Muscle layer of colon (tissue), 2 donors: Measurements from ENCODE around the gene ABCB9.

Experiments used
- H3K27ac ChIP-seq: one replicate; pipeline ENCODE4 v1.7.0; 2013; ENCODE audit warnings: low read depth, mild to moderate bottlenecking, low read length, moderate library complexity
- H3K27me3 ChIP-seq, 2 donors: one replicate each; pipeline ENCODE4 v1.7.0; 2013; ENCODE audit warnings: low read length in 2 of 2, mild to moderate bottlenecking in 2 of 2; ENCODE audit not compliant: insufficient read depth in 2 of 2, control insufficient read depth in 1 of 2
- H3K36me3 ChIP-seq: one replicate; pipeline ENCODE4 v1.7.0; 2013; ENCODE audit warnings: mild to moderate bottlenecking, low read length; ENCODE audit not compliant: insufficient read depth
- H3K4me1 ChIP-seq: one replicate; pipeline ENCODE4 v1.7.0; 2013; ENCODE audit warnings: mild to moderate bottlenecking, low read length; ENCODE audit not compliant: insufficient read depth
- H3K4me3 ChIP-seq, 2 donors: one replicate each; pipeline ENCODE4 v1.7.0; 2013; ENCODE audit warnings: low read length in 2 of 2, low read depth in 1 of 2, mild to moderate bottlenecking in 1 of 2, moderate library complexity in 1 of 2
- H3K9ac ChIP-seq: one replicate; pipeline ENCODE4 v1.7.0; 2013; ENCODE audit warnings: low read length
- H3K9me3 ChIP-seq: one replicate; pipeline ENCODE4 v1.7.0; 2013; ENCODE audit warnings: mild to moderate bottlenecking, low read length
- donor health status: abdominal sarcoma.
- donor health status: Adenocarcinoma of cecum.

ABCB9 gene

DNA sequence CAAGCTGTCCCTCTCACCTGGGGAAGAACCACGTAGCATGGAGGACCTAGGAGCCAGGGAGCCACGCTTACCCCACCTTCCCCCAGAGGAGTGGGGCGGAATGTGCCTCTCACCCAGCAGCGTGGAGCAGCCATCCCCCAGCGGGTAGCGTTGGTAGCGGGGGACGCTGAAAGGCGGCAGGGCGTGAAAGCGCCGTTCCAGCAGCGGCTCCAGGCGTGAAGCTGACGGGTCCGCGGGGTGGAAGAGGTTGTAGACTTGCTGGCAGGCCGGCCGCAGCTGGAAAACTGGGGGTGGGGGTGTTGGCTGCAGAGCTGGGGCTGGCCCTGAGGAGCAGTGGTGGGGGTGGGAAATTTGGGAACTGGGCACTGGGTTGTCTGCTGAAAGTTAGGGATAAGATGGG lies 26.1 kb upstream of the ABCB9 start:
- Histone ChIP-seq H3K4me3 (no peak overlapping the region), H3K4me1 (peaks cover 4% of the 10 kb centered on the region), H3K27me3 (no peaks in the 10 kb centered on the region), H3K9ac (no peak overlapping the region), H3K27ac (no peak overlapping the region), H3K36me3 (peaks cover 16% of the 10 kb centered on the region), H3K9me3 (no peaks in the 10 kb centered on the region)

GRCh38 chr12:122991623-122992275 lies 25.5 kb upstream of the ABCB9 start:
- Histone ChIP-seq H3K9ac (no peak overlapping the region), H3K36me3 (peaks cover 16% of the 10 kb centered on the region), H3K27ac (no peak overlapping the region), H3K4me1 (peaks cover 4% of the 10 kb centered on the region), H3K9me3 (no peaks in the 10 kb centered on the region), H3K27me3 (no peaks in the 10 kb centered on the region), H3K4me3 (no peak overlapping the region)

DNA sequence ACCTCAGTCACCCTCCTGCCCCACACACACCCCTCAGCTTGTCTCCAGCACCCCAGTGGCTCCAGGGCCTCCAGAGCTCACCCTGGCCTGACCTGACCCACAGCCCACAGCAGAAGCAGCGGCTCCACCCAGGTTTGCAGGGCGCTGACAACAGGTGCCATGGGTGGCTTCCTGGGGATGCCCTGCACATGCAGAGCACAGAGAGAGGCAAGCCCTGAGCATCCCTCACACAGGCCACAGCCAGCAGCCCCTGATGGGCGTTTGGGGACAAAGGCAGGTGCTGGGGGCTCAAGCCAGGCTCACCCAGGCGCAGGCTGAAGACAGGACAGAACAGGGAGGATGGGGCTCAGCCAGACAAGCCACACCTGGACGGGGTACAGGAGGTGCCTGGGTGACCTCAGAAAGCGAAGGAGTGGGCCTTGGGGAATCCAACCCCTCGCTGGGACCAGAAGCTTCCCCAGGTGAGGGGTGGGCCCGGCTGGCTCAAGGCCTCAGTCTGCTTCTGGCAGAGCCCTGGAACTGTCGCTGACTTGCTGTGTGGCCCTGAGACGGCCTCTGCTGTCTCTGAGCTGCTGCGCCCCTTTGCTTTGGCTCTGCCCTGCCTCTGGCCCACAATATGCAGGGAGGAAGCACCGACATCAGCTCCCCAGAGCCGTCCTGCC lies 24.8 kb upstream of the ABCB9 start:
- no peak overlapping the region for H3K27ac ChIP-seq

GRCh38 chr12:122990561-122990960 lies 24.3 kb upstream of the ABCB9 start:
- no peak overlapping the region for H3K4me3 ChIP-seq
- no peak overlapping the region for H3K27ac ChIP-seq
- peaks cover 16% of the 10 kb centered on the region for H3K36me3 ChIP-seq
- H3K27me3 ChIP-seq: no peaks in the 10 kb centered on the region
- H3K9ac ChIP-seq: no peak overlapping the region
- no peaks in the 10 kb centered on the region for H3K9me3 ChIP-seq
- peaks cover under 1% of the 10 kb centered on the region for H3K4me1 ChIP-seq

More for the DNA sequence above, 24.8 kb upstream of the ABCB9 start:
- Histone ChIP-seq H3K9me3 (no peaks in the 10 kb centered on the region), H3K4me1 (peaks cover 4% of the 10 kb centered on the region), H3K36me3 (peaks cover 16% of the 10 kb centered on the region), H3K9ac (no peak overlapping the region), H3K27me3 (no peaks in the 10 kb centered on the region), H3K4me3 (no peak overlapping the region)

DNA sequence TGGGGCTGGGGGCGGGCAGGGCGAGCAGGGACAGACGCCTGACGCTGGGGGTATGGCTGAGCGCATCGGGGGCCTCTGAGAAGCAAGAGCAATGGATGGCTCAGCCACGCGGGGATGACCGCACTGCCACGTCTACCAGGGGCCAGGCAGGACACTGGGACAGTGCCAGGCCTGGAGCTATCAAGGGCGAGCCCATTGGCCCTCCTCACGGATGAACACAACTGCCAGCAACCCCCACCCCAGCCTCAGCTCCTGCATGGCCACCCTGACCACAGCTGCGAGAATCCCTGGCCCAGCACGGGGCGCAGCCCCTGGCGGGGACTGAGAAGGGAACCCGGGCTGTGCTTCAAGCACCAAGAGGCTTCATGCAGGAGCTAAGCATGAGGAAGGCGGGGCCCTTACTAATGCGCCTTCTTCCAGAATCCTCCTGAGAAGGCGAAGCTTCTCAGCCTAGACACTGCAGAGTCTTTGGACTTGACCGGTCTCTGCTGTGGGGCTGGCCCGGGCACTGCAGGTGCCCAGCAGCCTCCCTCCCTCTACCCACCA lies 23.7 kb upstream of the ABCB9 start:
- Histone ChIP-seq H3K4me1 (peaks cover 5% of the 10 kb centered on the region), H3K9me3 (no peaks in the 10 kb centered on the region), H3K36me3 (peaks cover 16% of the 10 kb centered on the region), H3K27me3 (no peaks in the 10 kb centered on the region), H3K4me3 (no peak overlapping the region), H3K27ac (no peak overlapping the region), H3K9ac (no peak overlapping the region)

GRCh38 chr12:122989225-122989839 lies 23.1 kb upstream of the ABCB9 start:
- no peaks in the 10 kb centered on the region for H3K27me3 ChIP-seq
- peaks cover 11% of the 10 kb centered on the region for H3K4me1 ChIP-seq
- H3K27ac ChIP-seq: no peak overlapping the region
- no peak overlapping the region for H3K4me3 ChIP-seq
- H3K9me3 ChIP-seq: no peaks in the 10 kb centered on the region
- H3K36me3 ChIP-seq: peaks cover 16% of the 10 kb centered on the region
- H3K9ac ChIP-seq: no peak overlapping the region

DNA sequence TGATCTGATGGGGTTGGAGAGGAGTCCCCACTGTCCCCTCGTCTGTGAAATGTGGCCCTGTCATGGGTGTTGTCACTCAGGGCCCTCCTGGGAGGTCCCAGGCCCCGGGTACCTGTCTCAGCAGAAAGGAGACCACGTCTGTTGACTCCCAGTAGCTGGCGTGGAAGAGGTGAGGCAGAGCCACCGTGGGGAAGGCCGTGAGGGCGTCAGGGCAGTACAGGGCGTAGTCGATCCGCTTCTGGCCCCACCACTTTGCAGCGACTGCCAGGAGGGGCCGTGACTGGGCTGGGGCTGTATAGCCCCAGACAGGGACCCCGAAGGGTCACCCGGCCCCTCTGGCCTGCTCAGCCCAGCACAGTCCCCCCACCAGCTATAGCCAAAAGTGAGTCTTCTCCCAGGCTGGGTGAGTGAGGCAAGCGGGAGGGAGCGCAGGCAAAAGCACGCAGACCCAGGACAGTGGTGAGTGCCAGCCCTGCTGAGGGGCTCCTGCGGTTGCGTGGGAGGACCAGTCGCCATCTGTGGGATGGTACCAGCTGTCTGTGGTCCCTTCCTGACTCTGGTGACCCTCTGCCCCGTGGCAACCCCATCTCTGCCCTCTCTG lies 22.4 kb upstream of the ABCB9 start:
- H3K4me1 ChIP-seq: peaks cover 17% of the 10 kb centered on the region
- H3K36me3 ChIP-seq: peaks cover 16% of the 10 kb centered on the region

DNA sequence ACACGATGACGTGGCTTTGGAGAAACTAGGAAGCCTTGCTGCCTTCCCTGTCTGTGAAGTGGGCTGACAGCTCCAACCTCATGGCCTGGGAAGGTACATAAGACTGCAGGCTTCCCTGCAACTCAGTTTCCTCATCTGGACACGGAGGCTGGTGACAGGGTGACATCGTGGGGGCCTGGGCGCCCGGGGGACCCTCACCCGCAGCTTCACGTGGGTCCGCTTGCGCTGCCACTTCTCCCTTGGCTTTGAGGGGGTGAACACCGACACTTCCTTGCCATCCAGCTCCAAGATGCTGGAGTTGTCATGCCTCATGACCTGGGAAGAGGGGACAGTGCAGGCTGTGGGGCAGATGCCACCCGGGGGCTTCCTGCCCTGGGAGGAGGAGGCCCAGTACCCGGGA lies 21.8 kb upstream of the ABCB9 start:
- no peaks in the 10 kb centered on the region for H3K9me3 ChIP-seq
- no peak overlapping the region for H3K4me3 ChIP-seq
- peaks cover 24% of the 10 kb centered on the region for H3K4me1 ChIP-seq
- no peak overlapping the region for H3K9ac ChIP-seq
- H3K27me3 ChIP-seq: no peaks in the 10 kb centered on the region
- no peak overlapping the region for H3K27ac ChIP-seq
- H3K36me3 ChIP-seq: peaks cover 16% of the 10 kb centered on the region

More for the DNA sequence above, 22.4 kb upstream of the ABCB9 start:
- Histone ChIP-seq H3K9ac (no peak overlapping the region), H3K4me3 (no peak overlapping the region), H3K9me3 (no peaks in the 10 kb centered on the region), H3K27me3 (no peaks in the 10 kb centered on the region), H3K27ac (no peak overlapping the region)

- no peaks in the 10 kb centered on the region for H3K27me3 ChIP-seq
- H3K27ac ChIP-seq: no peak overlapping the region
- no peak overlapping the region for H3K4me3 ChIP-seq
- H3K9me3 ChIP-seq: no peaks in the 10 kb centered on the region
- peaks cover 21% of the 10 kb centered on the region for H3K36me3 ChIP-seq
- H3K4me1 ChIP-seq: peaks cover 31% of the 10 kb centered on the region
- H3K9ac ChIP-seq: no peak overlapping the region
These were observed 21.1 kb upstream of the ABCB9 start for GRCh38 chr12:122987086-122987951.

- Histone ChIP-seq H3K36me3 (peaks cover 24% of the 10 kb centered on the region), H3K4me1 (peaks cover 41% of the 10 kb centered on the region), H3K9ac (no peak overlapping the region), H3K9me3 (no peaks in the 10 kb centered on the region), H3K27me3 (no peaks in the 10 kb centered on the region), H3K27ac (no peak overlapping the region), H3K4me3 (no peak overlapping the region)
These were observed 20.1 kb upstream of the ABCB9 start for GRCh38 chr12:122986258-122986871.
